ENCODE measurements around the gene ZBTB7C. TPM values are rescaled to one million over a fixed set of nuclear protein-coding genes. Genes with fewer than 3 reads are reported as not detected.

ZBTB7C gene
- total RNA-seq, 1 donor from 2014 or later: 0.61 TPM

DNA sequence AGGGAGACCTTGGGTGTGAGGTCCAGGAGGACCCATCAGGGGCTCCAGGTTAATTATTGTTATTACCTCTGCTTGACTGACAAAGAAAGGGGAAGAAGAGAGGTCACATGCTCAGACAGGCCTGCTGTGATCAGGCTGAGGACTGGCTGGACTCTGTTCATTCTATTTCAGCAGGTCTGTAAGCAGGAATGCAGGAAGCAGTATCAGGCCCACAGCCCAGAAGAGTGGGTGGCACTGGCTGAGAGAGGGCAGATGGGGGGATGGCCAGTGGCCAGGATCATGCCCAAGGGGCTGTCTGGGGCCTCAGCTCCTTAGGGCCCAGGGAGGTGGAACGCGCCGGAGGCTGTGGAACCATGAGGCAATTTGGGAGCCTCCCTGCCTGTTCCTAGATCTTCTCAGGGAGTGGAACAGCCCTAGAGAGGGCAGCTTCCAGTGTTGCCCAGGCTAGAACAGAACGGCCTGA lies 43.7 kb upstream of the ZBTB7C start:
- H3K9me3 Mint-ChIP-seq: no peaks in the 10 kb centered on the region
- peaks cover 24% of the 10 kb centered on the region for H3K4me1 Mint-ChIP-seq
- H3K27me3 Mint-ChIP-seq (ENCODE audit: low read depth): no peaks in the 10 kb centered on the region
- H3K36me3 Mint-ChIP-seq (ENCODE audit: low read depth): no peaks in the 10 kb centered on the region
- no peak overlapping the region for H3K4me3 Mint-ChIP-seq
- TF ChIP-seq, protein P1, sequence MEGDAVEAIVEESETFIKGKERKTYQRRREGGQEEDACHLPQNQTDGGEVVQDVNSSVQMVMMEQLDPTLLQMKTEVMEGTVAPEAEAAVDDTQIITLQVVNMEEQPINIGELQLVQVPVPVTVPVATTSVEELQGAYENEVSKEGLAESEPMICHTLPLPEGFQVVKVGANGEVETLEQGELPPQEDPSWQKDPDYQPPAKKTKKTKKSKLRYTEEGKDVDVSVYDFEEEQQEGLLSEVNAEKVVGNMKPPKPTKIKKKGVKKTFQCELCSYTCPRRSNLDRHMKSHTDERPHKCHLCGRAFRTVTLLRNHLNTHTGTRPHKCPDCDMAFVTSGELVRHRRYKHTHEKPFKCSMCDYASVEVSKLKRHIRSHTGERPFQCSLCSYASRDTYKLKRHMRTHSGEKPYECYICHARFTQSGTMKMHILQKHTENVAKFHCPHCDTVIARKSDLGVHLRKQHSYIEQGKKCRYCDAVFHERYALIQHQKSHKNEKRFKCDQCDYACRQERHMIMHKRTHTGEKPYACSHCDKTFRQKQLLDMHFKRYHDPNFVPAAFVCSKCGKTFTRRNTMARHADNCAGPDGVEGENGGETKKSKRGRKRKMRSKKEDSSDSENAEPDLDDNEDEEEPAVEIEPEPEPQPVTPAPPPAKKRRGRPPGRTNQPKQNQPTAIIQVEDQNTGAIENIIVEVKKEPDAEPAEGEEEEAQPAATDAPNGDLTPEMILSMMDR (conservative IDR thresholded peaks at IDR 0.05): no peak
- no peak for DNase-seq (ENCODE audit: low read depth, low spot score)
- H3K27ac Mint-ChIP-seq (ENCODE audit: unreplicated experiment): peak overlapping the region; percentile 90

DNA sequence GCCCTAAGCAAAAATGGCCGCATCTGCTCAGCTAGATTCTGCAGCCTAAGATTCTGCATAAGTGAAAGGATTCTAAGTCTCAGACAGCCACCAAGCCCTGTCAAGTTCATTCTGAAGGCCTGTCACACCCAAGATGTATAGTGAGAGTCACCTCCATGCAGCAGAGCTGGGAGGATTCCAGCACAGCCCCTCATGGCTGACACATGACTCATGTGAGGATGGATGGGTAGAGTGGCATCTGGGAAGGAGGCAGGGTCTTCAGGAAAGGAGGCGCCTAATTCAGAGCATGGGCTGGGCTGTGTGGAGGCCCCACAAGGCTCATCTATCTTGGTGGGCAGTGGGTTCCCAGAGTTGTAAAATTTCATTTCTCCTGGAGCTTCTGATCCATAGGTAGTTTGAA lies 41.5 kb upstream of the ZBTB7C start:
- Mint-ChIP-seq H3K27ac (ENCODE audit: unreplicated experiment) (no peak overlapping the region), H3K27me3 (ENCODE audit: low read depth) (no peaks in the 10 kb centered on the region), H3K36me3 (ENCODE audit: low read depth) (no peaks in the 10 kb centered on the region), H3K4me3 (no peak overlapping the region), H3K4me1 (peaks cover 28% of the 10 kb centered on the region), H3K9me3 (no peaks in the 10 kb centered on the region)
- no peak for DNase-seq (ENCODE audit: low read depth, low spot score)
- TF ChIP-seq, protein P1 (conservative IDR thresholded peaks at IDR 0.05): no peak

DNA sequence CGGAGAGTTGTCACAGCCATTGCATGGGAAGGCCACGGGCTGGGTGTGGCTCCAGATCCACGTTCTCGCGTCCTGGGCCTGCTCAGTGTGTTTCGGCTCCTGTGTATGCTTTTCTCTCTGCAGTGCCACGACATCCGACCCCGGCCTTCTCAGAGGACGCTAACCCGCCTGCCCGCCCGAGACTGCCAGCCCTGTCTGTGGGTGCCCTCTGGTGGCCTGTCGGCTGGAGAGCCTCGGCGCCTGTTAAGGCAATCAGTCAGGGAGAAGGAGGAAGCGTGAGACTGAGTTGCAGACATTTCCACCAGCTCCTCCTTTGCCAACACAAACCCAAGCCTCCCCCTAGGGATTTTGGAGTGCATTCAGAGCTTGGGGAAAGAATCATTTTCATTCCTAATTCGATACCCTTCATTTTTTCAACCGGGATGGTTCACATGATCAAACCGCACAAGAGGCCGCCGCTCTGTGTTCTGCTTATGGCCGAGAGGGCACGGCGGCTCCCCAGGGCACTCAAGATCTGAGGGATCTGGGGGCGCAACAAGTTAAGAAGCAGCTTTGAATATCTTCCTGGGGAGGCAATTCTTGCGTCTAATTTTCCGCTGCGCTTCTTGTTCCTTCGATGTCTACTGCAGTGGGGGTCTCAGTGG lies 37.5 kb upstream of the ZBTB7C start:
- H3K9me3 Mint-ChIP-seq: no peaks in the 10 kb centered on the region
- TF ChIP-seq, protein P1 (conservative IDR thresholded peaks at IDR 0.05): peak; percentile 91
- no peak overlapping the region for H3K4me3 Mint-ChIP-seq
- DNase-seq (ENCODE audit: low read depth, low spot score): peak; percentile 88
- no peaks in the 10 kb centered on the region for H3K27me3 Mint-ChIP-seq (ENCODE audit: low read depth)
- H3K36me3 Mint-ChIP-seq (ENCODE audit: low read depth): no peaks in the 10 kb centered on the region
- no peak overlapping the region for H3K27ac Mint-ChIP-seq (ENCODE audit: unreplicated experiment)
- H3K4me1 Mint-ChIP-seq: peaks cover 22% of the 10 kb centered on the region

DNA sequence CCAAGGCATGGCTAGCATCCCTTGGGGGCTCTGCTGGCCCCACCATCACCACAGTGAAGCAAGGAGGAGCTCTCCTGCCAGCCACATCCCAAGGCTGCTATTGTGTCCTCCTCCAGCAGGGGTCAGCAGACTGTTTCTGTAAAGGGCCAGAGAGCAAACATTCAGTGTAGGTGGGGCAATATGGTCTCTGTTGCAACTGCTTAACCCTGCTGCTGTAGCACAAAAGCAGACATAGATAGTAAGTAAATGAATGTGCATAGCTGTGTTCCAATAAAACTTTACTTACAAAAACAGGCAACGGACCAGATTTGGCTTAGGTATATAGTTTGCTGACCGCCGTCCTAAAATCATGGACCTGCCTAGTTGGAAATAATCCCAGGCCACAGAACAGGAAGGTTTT lies 36.4 kb upstream of the ZBTB7C start:
- TF ChIP-seq, protein P1 (conservative IDR thresholded peaks at IDR 0.05): peak; percentile 82
- H3K27me3 Mint-ChIP-seq (ENCODE audit: low read depth): no peaks in the 10 kb centered on the region
- DNase-seq (ENCODE audit: low read depth, low spot score): peak; percentile 86
- H3K36me3 Mint-ChIP-seq (ENCODE audit: low read depth): no peaks in the 10 kb centered on the region
- H3K27ac Mint-ChIP-seq (ENCODE audit: unreplicated experiment): no peak overlapping the region
- H3K9me3 Mint-ChIP-seq: no peaks in the 10 kb centered on the region
- H3K4me3 Mint-ChIP-seq: no peak overlapping the region
- H3K4me1 Mint-ChIP-seq: peaks cover 22% of the 10 kb centered on the region

DNA sequence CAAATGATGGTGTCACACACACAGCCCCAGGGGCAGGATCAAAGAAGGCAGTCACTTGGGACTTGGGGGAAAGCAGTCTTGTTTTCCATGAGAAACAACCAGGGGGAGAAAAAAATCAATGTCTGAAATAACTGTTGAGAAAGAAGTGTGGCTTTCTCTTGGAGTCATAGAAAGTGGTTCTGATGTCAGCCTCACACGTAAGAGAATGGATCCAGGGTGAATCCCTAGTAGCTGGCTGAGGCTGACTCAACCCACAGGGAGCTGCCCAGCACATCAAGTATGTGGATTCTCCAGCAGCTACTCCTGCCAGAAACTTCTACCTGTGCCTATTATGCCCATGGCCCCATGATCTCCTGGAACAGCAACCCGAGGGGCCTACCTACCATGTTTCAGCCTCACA lies 33.6 kb upstream of the ZBTB7C start:
- H3K9me3 Mint-ChIP-seq: no peaks in the 10 kb centered on the region
- TF ChIP-seq, protein P1 (conservative IDR thresholded peaks at IDR 0.05): no peak
- peaks cover 5% of the 10 kb centered on the region for H3K27me3 Mint-ChIP-seq (ENCODE audit: low read depth)
- no peak overlapping the region for H3K4me3 Mint-ChIP-seq
- no peaks in the 10 kb centered on the region for H3K36me3 Mint-ChIP-seq (ENCODE audit: low read depth)
- peaks cover 22% of the 10 kb centered on the region for H3K4me1 Mint-ChIP-seq
- no peak overlapping the region for H3K27ac Mint-ChIP-seq (ENCODE audit: unreplicated experiment)
- DNase-seq (ENCODE audit: low read depth, low spot score): no peak

Data from neural crest cell (in vitro differentiated cells).